ENCODE measurements around the gene RIOK2.
A peak's percentile ranks its signal among the peaks of the same experiment; 100 is the strongest.
"Not testable (repeated sequence)": the region's sequence is repeated elsewhere in the genome, so short reads cannot be mapped to it uniquely, and the experiment has no call there.

Gene RIOK2
- total RNA-seq = 33.8 to 53.3 (median 44.3) reads per million in 4 experiments

- peak; percentile 83 for DNase-seq
These were observed at the start of gene RIOK2 for GRCh38 chr5:97183100-97183929. Gene RIOK2, minus strand, starts transcription at chr5:97183247. Its CDS starts 56 bp downstream, at chr5:97183191.

GRCh38 chr5:97231025-97231636, 48.1 kb upstream of the RIOK2 start:
- no peak for DNase-seq

GRCh38 chr5:97229688-97230285, 46.7 kb upstream of the RIOK2 start:
- no peak for DNase-seq

GRCh38 chr5:97229196-97229595, 46.1 kb upstream of the RIOK2 start:
- DNase-seq = no peak

- no peak for DNase-seq
These were observed 42.2 kb upstream of the RIOK2 start for GRCh38 chr5:97225222-97225621.

- DNase-seq = no peak
These were observed 41.2 kb upstream of the RIOK2 start for GRCh38 chr5:97224112-97224750.

- no peak for DNase-seq
These were observed 40.5 kb upstream of the RIOK2 start for GRCh38 chr5:97223596-97223995.

- DNase-seq = no peak
These were observed 26.3 kb upstream of the RIOK2 start for GRCh38 chr5:97209343-97209742.

GRCh38 chr5:97208714-97209113, 25.7 kb upstream of the RIOK2 start:
- DNase-seq = no peak

- no peak for DNase-seq
These were observed 25.2 kb upstream of the RIOK2 start for GRCh38 chr5:97208184-97208713.

- DNase-seq = no peak
These were observed 11.3 kb upstream of the RIOK2 start for GRCh38 chr5:97194366-97194765.

GRCh38 chr5:97193355-97193688, 10.3 kb upstream of the RIOK2 start:
- no peak for DNase-seq

GRCh38 chr5:97192580-97193354, 9.7 kb upstream of the RIOK2 start:
- DNase-seq = no peak

- DNase-seq = no peak
These were observed 8.8 kb upstream of the RIOK2 start for GRCh38 chr5:97191893-97192292.

- DNase-seq = not testable (repeated sequence)
These were observed 6.5 kb upstream of the RIOK2 start for GRCh38 chr5:97189523-97189922.

- DNase-seq = no peak
These were observed 825 bp upstream of the RIOK2 start for GRCh38 chr5:97183930-97184213.

- no peak for DNase-seq
These were observed 412 bp downstream of the RIOK2 start for GRCh38 chr5:97182571-97183099.

- no peak for DNase-seq
These were observed 1.0 kb downstream of the RIOK2 start for GRCh38 chr5:97181856-97182545.

- not testable (repeated sequence) for DNase-seq
These were observed 3.6 kb downstream of the RIOK2 start for GRCh38 chr5:97179457-97179856.

- DNase-seq = no peak
These were observed 10.8 kb downstream of the RIOK2 start for GRCh38 chr5:97172227-97172626.

GRCh38 chr5:97171703-97172102, 11.3 kb downstream of the RIOK2 start:
- DNase-seq = no peak

- DNase-seq = no peak
These were observed 15.6 kb downstream of the RIOK2 start for GRCh38 chr5:97167435-97167834.
